ENCODE measurements around the gene ZNF337.

Gene ZNF337

GRCh38 chr20:25629816-25630499 lies 66.7 kb downstream of the ZNF337 start:
- DNase-seq (ENCODE audit: low read depth): peak; percentile 13

- peak; percentile 16 for DNase-seq (ENCODE audit: low read depth)
Observed at GRCh38 chr20:25626779-25627178, 69.9 kb downstream of the ZNF337 start.

- peak; percentile 63 for DNase-seq (ENCODE audit: low read depth)
Observed at GRCh38 chr20:25624500-25624939, 72.1 kb downstream of the ZNF337 start.

Measured in ELR (cell line).